ENCODE data around the gene SLC6A20. TPM values are rescaled to one million over a fixed set of nuclear protein-coding genes. Genes with fewer than 3 reads are reported as not detected.

The SLC6A20 gene
- total and polyA plus RNA-seq, 2 experiments from 2014 or later = 0.05 to 0.14 TPM

- H4K20me1 ChIP-seq (replicated peaks; ENCODE audit: insufficient read depth) = no peaks in the 10 kb centered on the region
- no peak for DNase-seq (ENCODE audit: low spot score)
- no peak overlapping the region for H3K4me3 ChIP-seq
- ATAC-seq = no peak
- no peaks in the 10 kb centered on the region for H3K79me2 ChIP-seq (replicated peaks; ENCODE audit: insufficient read depth)
- no peak overlapping the region for H2AFZ ChIP-seq
- Mint-ChIP-seq H3K4me1 (peaks cover 12% of the 10 kb centered on the region), H3K36me3 (ENCODE audit: low read depth) (peaks cover 8% of the 10 kb centered on the region; the same call in 1 of the 3 replicates), H3K9me3 (peaks cover 20% of the 10 kb centered on the region; the same call in 2 of the 3 replicates), H3K27me3 (ENCODE audit: insufficient read depth, low read depth, poor library complexity) (peaks cover 22% of the 10 kb centered on the region), H3K27ac (no peak overlapping the region), H3K4me3 (no peak overlapping the region)
- H3K27me3 ChIP-seq (ENCODE audit: insufficient read depth) = peaks cover 40% of the 10 kb centered on the region
- peaks cover 9% of the 10 kb centered on the region for H3K4me1 ChIP-seq (ENCODE audit: insufficient read depth)
- H3K4me2 ChIP-seq = no peak overlapping the region
- H3F3A ChIP-seq (replicated peaks; ENCODE audit: low read depth) = no peaks in the 10 kb centered on the region
- no peaks in the 10 kb centered on the region for H3K9me2 ChIP-seq (ENCODE audit: insufficient read depth)
- no peaks in the 10 kb centered on the region for H3K36me3 ChIP-seq (ENCODE audit: insufficient read depth)
- TF ChIP-seq, protein P1, sequence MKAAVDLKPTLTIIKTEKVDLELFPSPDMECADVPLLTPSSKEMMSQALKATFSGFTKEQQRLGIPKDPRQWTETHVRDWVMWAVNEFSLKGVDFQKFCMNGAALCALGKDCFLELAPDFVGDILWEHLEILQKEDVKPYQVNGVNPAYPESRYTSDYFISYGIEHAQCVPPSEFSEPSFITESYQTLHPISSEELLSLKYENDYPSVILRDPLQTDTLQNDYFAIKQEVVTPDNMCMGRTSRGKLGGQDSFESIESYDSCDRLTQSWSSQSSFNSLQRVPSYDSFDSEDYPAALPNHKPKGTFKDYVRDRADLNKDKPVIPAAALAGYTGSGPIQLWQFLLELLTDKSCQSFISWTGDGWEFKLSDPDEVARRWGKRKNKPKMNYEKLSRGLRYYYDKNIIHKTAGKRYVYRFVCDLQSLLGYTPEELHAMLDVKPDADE (IDR thresholded peaks at IDR 0.05) = no peak
- TF ChIP-seq POLR2AphosphoS5 (IDR thresholded peaks at IDR 0.05; ENCODE audit: low read depth) = no peak
- no peak for TF ChIP-seq ZNF462 (CRISPR knock-in tag; IDR thresholded peaks at IDR 0.05)
- TF ChIP-seq, protein P2, sequence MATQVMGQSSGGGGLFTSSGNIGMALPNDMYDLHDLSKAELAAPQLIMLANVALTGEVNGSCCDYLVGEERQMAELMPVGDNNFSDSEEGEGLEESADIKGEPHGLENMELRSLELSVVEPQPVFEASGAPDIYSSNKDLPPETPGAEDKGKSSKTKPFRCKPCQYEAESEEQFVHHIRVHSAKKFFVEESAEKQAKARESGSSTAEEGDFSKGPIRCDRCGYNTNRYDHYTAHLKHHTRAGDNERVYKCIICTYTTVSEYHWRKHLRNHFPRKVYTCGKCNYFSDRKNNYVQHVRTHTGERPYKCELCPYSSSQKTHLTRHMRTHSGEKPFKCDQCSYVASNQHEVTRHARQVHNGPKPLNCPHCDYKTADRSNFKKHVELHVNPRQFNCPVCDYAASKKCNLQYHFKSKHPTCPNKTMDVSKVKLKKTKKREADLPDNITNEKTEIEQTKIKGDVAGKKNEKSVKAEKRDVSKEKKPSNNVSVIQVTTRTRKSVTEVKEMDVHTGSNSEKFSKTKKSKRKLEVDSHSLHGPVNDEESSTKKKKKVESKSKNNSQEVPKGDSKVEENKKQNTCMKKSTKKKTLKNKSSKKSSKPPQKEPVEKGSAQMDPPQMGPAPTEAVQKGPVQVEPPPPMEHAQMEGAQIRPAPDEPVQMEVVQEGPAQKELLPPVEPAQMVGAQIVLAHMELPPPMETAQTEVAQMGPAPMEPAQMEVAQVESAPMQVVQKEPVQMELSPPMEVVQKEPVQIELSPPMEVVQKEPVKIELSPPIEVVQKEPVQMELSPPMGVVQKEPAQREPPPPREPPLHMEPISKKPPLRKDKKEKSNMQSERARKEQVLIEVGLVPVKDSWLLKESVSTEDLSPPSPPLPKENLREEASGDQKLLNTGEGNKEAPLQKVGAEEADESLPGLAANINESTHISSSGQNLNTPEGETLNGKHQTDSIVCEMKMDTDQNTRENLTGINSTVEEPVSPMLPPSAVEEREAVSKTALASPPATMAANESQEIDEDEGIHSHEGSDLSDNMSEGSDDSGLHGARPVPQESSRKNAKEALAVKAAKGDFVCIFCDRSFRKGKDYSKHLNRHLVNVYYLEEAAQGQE (IDR thresholded peaks at IDR 0.05; ENCODE audit: unreplicated experiment) = no peak
- TF ChIP-seq STAT1 (IDR thresholded peaks at IDR 0.05; ENCODE audit: unreplicated experiment) = no peak
- no peak for TF ChIP-seq EZH2 (IDR thresholded peaks at IDR 0.05; ENCODE audit: low read depth, unreplicated experiment)
- TF ChIP-seq ZNF114 (CRISPR knock-in tag; IDR thresholded peaks at IDR 0.05) = no peak
- TF ChIP-seq NANOG (IDR thresholded peaks at IDR 0.05; ENCODE audit: borderline replicate concordance) = no peak
- no peak for TF ChIP-seq CREB1 (CRISPR knock-in tag; IDR thresholded peaks at IDR 0.05; ENCODE audit: low read depth)
- no peak for TF ChIP-seq ZNF331 (CRISPR knock-in tag; IDR thresholded peaks at IDR 0.05; ENCODE audit: low read depth)
- TF ChIP-seq EZH2phosphoT487 (IDR thresholded peaks at IDR 0.05; ENCODE audit: unreplicated experiment) = no peak
- TF ChIP-seq JUNB (IDR thresholded peaks at IDR 0.05; ENCODE audit: unreplicated experiment) = no peak
- TF ChIP-seq, protein P3, sequence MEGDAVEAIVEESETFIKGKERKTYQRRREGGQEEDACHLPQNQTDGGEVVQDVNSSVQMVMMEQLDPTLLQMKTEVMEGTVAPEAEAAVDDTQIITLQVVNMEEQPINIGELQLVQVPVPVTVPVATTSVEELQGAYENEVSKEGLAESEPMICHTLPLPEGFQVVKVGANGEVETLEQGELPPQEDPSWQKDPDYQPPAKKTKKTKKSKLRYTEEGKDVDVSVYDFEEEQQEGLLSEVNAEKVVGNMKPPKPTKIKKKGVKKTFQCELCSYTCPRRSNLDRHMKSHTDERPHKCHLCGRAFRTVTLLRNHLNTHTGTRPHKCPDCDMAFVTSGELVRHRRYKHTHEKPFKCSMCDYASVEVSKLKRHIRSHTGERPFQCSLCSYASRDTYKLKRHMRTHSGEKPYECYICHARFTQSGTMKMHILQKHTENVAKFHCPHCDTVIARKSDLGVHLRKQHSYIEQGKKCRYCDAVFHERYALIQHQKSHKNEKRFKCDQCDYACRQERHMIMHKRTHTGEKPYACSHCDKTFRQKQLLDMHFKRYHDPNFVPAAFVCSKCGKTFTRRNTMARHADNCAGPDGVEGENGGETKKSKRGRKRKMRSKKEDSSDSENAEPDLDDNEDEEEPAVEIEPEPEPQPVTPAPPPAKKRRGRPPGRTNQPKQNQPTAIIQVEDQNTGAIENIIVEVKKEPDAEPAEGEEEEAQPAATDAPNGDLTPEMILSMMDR (conservative IDR thresholded peaks at IDR 0.05; ENCODE audit: low read depth in 2 of 2) = no peak
- no peak overlapping the region for H3K27ac ChIP-seq (ENCODE audit: low read depth)
Observed at GRCh38 chr3:45792036-45792435, 4.3 kb downstream of the SLC6A20 start.
